M059J (cell line): ENCODE results near the gene TYW5. TPM values are rescaled to one million over a fixed set of nuclear protein-coding genes. Genes with fewer than 3 reads are reported as not detected.

ENCODE experiments used
- DNase-seq: peaks from one replicate; pipeline ENCODE4 v3.0.0-alpha.2; 2012; ENCODE audit warnings: low read depth
- total RNA-seq: library from RNA; depleted of rRNA; stranded (reverse); fragments of >200 nt; shearing (Covaris generic); gene quantifications from 2 replicates; pipeline ENCODE4 v1.2.3, GENCODE V29; 2014

TYW5 gene
- total RNA-seq, 1 experiment from 2014 or later = 4.7 TPM

- no peak for DNase-seq
These were observed 20.1 kb upstream of the TYW5 start for GRCh38 chr2:199975273-199975895.

- DNase-seq = peak; percentile 31
These were observed 18.4 kb upstream of the TYW5 start for GRCh38 chr2:199973703-199974102.

GRCh38 chr2:199972088-199972626, 16.9 kb upstream of the TYW5 start:
- DNase-seq = no peak

GRCh38 chr2:199968126-199968525, 12.8 kb upstream of the TYW5 start:
- no peak for DNase-seq

GRCh38 chr2:199966976-199967375, 11.7 kb upstream of the TYW5 start:
- no peak for DNase-seq

- DNase-seq = no peak
These were observed 11.1 kb upstream of the TYW5 start for GRCh38 chr2:199966405-199966804.

GRCh38 chr2:199962203-199962602, 6.9 kb upstream of the TYW5 start:
- DNase-seq = no peak

- DNase-seq = no peak
These were observed 2.7 kb upstream of the TYW5 start for GRCh38 chr2:199958014-199958413.

- peak; percentile 9 for DNase-seq
These were observed 730 bp upstream of the TYW5 start for GRCh38 chr2:199956062-199956380.

GRCh38 chr2:199955007-199955338, 318 bp downstream of the TYW5 start:
- no peak for DNase-seq

- no peak for DNase-seq
These were observed 4.3 kb downstream of the TYW5 start for GRCh38 chr2:199951023-199951422.

- DNase-seq = no peak
These were observed 4.9 kb downstream of the TYW5 start for GRCh38 chr2:199950396-199950795.

- DNase-seq = no peak
These were observed 8.5 kb downstream of the TYW5 start for GRCh38 chr2:199946836-199947235.

- DNase-seq = no peak
These were observed 9.1 kb downstream of the TYW5 start for GRCh38 chr2:199946196-199946595.

- no peak for DNase-seq
These were observed 11.9 kb downstream of the TYW5 start for GRCh38 chr2:199943373-199943772.

- DNase-seq = peak; percentile 36
These were observed 14.9 kb downstream of the TYW5 start for GRCh38 chr2:199940373-199940772.

GRCh38 chr2:199936554-199936953, 18.7 kb downstream of the TYW5 start:
- DNase-seq = no peak

GRCh38 chr2:199933466-199933865, 21.8 kb downstream of the TYW5 start:
- peak; percentile 67 for DNase-seq

- DNase-seq = peak; percentile 75
These were observed 22.9 kb downstream of the TYW5 start for GRCh38 chr2:199932312-199932855.

- DNase-seq = no peak
These were observed 26.0 kb downstream of the TYW5 start for GRCh38 chr2:199929262-199929661.

GRCh38 chr2:199928626-199929025, 26.7 kb downstream of the TYW5 start:
- no peak for DNase-seq

GRCh38 chr2:199928226-199928625, 27.1 kb downstream of the TYW5 start:
- DNase-seq = no peak

GRCh38 chr2:199926806-199927205, 28.5 kb downstream of the TYW5 start:
- no peak for DNase-seq

GRCh38 chr2:199923924-199924323, 31.4 kb downstream of the TYW5 start:
- no peak for DNase-seq
